Ovary (tissue), 9 donors: Measurements from ENCODE around the gene ADGRB2. TPM values are rescaled to one million over a fixed set of nuclear protein-coding genes. Genes with fewer than 3 reads are reported as not detected.

ENCODE experiments used
- DNase-seq, 5 donors: peaks; one replicate each; pipeline ENCODE4 v3.0.0-alpha.2; 2019 to 2020
- H3K27ac ChIP-seq, 2 donors: fragments of 200-600 bp; one replicate each; pipeline versions ENCODE4 v1.5.1 to v1.8.0; 2019 to 2022
- H3K27me3 ChIP-seq: fragments of 200-600 bp; one replicate; pipeline ENCODE4 v1.8.0; 2022
- H3K36me3 ChIP-seq: fragments of 200-600 bp; sonication (generic); one replicate; pipeline ENCODE4 v1.5.1; 2019
- H3K4me1 ChIP-seq: one replicate; pipeline ENCODE4 v1.8.1; 2013; ENCODE audit warnings: mild to moderate bottlenecking, moderate library complexity; ENCODE audit not compliant: insufficient read depth
- H3K4me3 ChIP-seq: fragments of 200-600 bp; sonication (generic); one replicate; pipeline ENCODE4 v1.5.1; 2017
- H3K9me3 ChIP-seq, 2 donors: fragments of 200-600 bp in 1 of 2; sonication (generic) in 1 of 2; one replicate each; pipeline versions ENCODE4 v1.5.1 to v1.8.1; 2013 to 2019; ENCODE audit warnings: mild to moderate bottlenecking in 1 of 2, moderate library complexity in 1 of 2
- EP300 ChIP-seq: sonication (generic); formaldehyde crosslinking; IDR thresholded peaks from one replicate; pipeline ENCODE4 v1.6.1; 2017; ENCODE audit warnings: antibody characterized with exemption
- POLR2A ChIP-seq: fragments of 450-650 bp; IDR thresholded peaks from one replicate; pipeline ENCODE4 v1.6.1; 2017; ENCODE audit warnings: antibody characterized with exemption, mild to moderate bottlenecking, moderate library complexity
- WGBS, 3 donors: extraction: QIAGEN DNeasy Blood & Tissue Kit in 1 of 3; methylation state at CpG; one replicate each; pipeline versions ENCODE4 v1.1.5 to v1.1.7; 2013 to 2017; 5-methylcytosine and 5-hydroxymethylcytosine counted together
- intact Hi-C, 4 donors: fragments of 100-400 bp; cut with DNase I; formaldehyde crosslinking; loops; one replicate each; pipeline versions ENCODE4 v1.11.0 to v1.15.1; 2022 to 2023
- polyA plus RNA-seq, 2 donors: library from polyadenylated mRNA; stranded (reverse); fragments of 200-250 nt in 1 of 2; fragments of 350-450 nt in 1 of 2; fragmentation: Illumina TruSeq in 1 of 2; extraction: RNeasy Lipid Tissue Mini Kit (QIAGEN cat#74804) in 1 of 2; gene quantifications; one replicate each; pipeline ENCODE4 v1.2.3, GENCODE V29; 2013 to 2014
- total RNA-seq, 7 donors: library from RNA; depleted of rRNA in 2 of 7; stranded (reverse); fragments of >200 nt in 2 of 7; fragmentation: NEBNext Ultra II Directional in 3 of 7; extraction: Animal tissue kit (Norgen Biotek cat#: 25700) in 3 of 7; gene quantifications; one replicate each; pipeline versions ENCODE4 v1.1.0 to v1.2.4, GENCODE V29; 2016 to 2023
- TF ChIP-seq, protein P1 (sequence below), 3 donors: fragments of 450-650 bp in 2 of 3; fragments of 200-600 bp in 1 of 3; IDR thresholded peaks; one replicate each; pipeline versions ENCODE4 v1.5.1 to v1.8.0; 2016 to 2022; ENCODE audit warnings: antibody characterized with exemption in 3 of 3, mild to moderate bottlenecking in 1 of 3
- donor health status: DM: no; HTN: no; CAD: no; lungs with moderate emphysema.
- donor health status: DM: no; HTN: no; CAD: no.
- donor health status: Bipolar disorder and iron deficiency.
- donor health status: DM: yes; HTN: yes; CAD: no.
- donor health status: DM: no; HTN: no; CAD: no.
- donor health status: DM: yes; HTN: yes; CAD: no.

Gene ADGRB2
- total and polyA plus RNA-seq, 9 donors: 0.30 to 7.2 (median 1.6) TPM

DNA sequence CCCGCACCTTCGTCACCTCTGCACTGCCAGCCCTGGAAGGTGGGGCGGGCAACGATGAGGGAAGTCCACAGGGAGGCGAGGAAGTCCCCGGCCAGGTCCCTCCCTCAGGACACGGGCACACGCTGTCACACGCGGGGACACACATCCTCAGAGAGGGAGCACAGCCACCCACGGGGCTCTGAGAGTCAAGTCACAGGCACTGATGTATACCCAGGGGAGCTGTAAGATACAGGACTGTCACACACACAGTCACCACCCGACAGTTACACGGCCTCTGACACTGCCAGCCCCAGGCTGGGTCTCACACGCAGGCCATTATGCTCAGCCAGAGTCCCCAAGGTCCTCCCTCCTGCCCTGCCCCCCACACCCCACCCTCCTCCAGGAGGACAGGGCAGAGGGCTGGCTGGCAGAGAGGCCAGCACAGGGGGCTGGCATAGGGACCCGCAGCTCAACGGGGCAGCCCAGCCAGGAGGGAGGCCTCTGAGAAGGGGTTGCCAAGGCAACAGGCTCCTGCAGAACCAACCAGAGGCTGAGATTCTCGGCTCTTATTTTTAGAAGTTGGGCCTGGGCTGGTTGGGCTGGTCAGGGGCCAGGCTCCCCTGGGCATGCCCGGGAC lies 17.7 kb upstream of the ADGRB2 start:
- intact Hi-C loops: no loop called here
- H3K27me3 ChIP-seq: no peaks in the 10 kb centered on the region
- 54 to 62% (median 57%) methylated on average over 18 of the region's 18 CpGs for WGBS, 3 donors

DNA sequence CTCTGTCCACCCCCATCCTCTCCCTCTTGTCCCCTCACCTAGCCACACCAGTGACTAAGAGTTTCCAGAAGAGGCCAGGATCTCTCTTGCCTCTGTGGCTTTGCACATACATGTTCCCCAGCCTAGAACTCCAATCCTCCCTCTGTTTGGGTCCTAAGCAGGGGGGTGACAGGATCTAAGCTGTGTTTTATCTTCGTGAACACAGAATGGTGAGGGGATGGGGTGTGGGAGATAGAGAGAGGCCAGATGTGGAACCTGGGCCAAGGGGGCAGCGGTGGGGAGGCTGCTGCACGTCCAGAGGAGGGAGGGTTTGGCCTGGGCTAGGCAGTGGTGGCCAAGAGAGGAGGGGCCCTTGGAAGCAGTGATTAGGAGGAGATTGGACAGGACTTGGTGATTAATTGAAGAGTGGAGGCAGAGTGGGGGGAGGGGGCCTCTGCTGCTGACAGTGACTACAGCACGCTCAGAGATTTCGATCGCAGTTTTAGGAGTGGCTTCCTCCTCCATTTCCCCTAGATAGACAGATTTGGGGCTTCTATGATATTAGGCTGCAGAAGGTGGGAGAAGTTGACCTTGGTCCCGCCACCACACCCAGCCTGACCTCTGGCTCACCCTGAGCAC lies 17.1 kb upstream of the ADGRB2 start:
- Histone ChIP-seq H3K4me1 (no peaks in the 10 kb centered on the region), H3K9me3 (no peaks in the 10 kb centered on the region), H3K27ac (no peak overlapping the region), H3K27me3 (no peaks in the 10 kb centered on the region), H3K4me3 (no peak overlapping the region), H3K36me3 (no peaks in the 10 kb centered on the region)
- intact Hi-C loops: no loop called here
- TF ChIP-seq EP300 (no peak), POLR2A (no peak)
- TF ChIP-seq, protein P1, sequence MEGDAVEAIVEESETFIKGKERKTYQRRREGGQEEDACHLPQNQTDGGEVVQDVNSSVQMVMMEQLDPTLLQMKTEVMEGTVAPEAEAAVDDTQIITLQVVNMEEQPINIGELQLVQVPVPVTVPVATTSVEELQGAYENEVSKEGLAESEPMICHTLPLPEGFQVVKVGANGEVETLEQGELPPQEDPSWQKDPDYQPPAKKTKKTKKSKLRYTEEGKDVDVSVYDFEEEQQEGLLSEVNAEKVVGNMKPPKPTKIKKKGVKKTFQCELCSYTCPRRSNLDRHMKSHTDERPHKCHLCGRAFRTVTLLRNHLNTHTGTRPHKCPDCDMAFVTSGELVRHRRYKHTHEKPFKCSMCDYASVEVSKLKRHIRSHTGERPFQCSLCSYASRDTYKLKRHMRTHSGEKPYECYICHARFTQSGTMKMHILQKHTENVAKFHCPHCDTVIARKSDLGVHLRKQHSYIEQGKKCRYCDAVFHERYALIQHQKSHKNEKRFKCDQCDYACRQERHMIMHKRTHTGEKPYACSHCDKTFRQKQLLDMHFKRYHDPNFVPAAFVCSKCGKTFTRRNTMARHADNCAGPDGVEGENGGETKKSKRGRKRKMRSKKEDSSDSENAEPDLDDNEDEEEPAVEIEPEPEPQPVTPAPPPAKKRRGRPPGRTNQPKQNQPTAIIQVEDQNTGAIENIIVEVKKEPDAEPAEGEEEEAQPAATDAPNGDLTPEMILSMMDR (IDR thresholded peaks at IDR 0.05): no peak
- 29 to 54% (median 39%) methylated on average over 7 of the region's 7 CpGs for WGBS, 3 donors
- DNase-seq: no peak

More for the DNA sequence above, 17.7 kb upstream of the ADGRB2 start:
- no peak for DNase-seq
- TF ChIP-seq EP300: no peak
- TF ChIP-seq, protein P1 (IDR thresholded peaks at IDR 0.05): no peak
- TF ChIP-seq POLR2A: no peak
- Histone ChIP-seq H3K27ac (no peak overlapping the region), H3K4me3 (no peak overlapping the region), H3K4me1 (no peaks in the 10 kb centered on the region), H3K36me3 (no peaks in the 10 kb centered on the region), H3K9me3 (no peaks in the 10 kb centered on the region)

DNA sequence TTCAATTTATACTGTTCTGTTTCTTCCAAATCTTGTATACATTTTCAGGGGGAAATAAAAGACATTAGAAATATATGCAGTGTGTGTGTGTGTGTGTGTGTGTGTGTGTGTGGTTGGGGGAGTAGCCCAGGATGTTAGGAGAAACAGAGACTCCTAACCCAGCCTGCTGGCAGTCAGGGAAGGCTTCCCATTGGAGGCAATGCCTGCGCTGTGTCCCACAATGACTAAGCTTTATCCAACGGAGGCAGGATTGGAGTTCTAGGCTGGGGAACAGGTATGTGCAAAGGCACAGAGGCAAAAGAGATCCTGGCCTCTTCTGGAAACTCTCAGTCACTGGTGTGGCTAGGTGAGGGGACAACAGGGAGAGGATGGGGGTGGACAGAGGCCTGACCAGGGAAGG lies 16.5 kb upstream of the ADGRB2 start:
- intact Hi-C loops: no loop called here
- DNase-seq: no peak
- no peaks in the 10 kb centered on the region for H3K36me3 ChIP-seq
- TF ChIP-seq POLR2A (no peak), EP300 (no peak)
- TF ChIP-seq, protein P1 (IDR thresholded peaks at IDR 0.05): no peak
- WGBS, 3 donors: 84 to 87% (median 86%) methylated on average over 2 of the region's 2 CpGs
- H3K27me3 ChIP-seq: no peaks in the 10 kb centered on the region
- H3K4me1 ChIP-seq: no peaks in the 10 kb centered on the region
- no peaks in the 10 kb centered on the region for H3K9me3 ChIP-seq
- H3K4me3 ChIP-seq: no peak overlapping the region
- H3K27ac ChIP-seq: no peak overlapping the region

DNA sequence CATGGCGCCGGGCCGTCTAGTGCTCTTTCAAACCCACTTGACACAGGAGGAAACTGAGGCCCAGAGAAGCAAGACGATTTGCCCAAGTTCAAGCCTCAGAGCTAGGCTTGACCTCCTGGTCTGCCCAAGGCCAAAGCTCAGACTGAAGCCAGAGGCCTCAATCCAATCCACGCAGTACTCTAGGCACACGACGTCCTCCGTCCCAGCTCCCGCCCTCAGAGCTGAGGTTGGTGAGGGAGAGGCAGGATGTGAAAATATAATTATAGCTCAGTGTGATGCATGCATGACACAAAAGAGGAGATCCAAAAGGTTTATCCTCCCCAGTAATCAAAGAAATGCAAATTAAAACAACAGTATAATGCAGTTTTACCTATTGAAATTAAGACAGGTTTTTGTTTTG lies 15.5 kb upstream of the ADGRB2 start:
- WGBS, 3 donors: 73 to 78% (median 76%) methylated on average over 9 of the region's 9 CpGs
- H3K27me3 ChIP-seq: no peaks in the 10 kb centered on the region
- TF ChIP-seq POLR2A (no peak), EP300 (no peak)
- TF ChIP-seq, protein P1 (IDR thresholded peaks at IDR 0.05): no peak
- intact Hi-C loops: no loop called here
- H3K4me3 ChIP-seq: no peak overlapping the region
- no peaks in the 10 kb centered on the region for H3K4me1 ChIP-seq
- H3K27ac ChIP-seq: no peak overlapping the region
- no peak for DNase-seq
- H3K36me3 ChIP-seq: no peaks in the 10 kb centered on the region
- H3K9me3 ChIP-seq: no peaks in the 10 kb centered on the region
